HepG2 (cell line): ENCODE measurements around the gene VPS4A. TPM values are rescaled to one million over a fixed set of nuclear protein-coding genes. Genes with fewer than 3 reads are reported as not detected.

ENCODE experiments used
- ATM ChIP-seq: fragments of 450-650 bp; IDR thresholded peaks from 2 replicates; pipeline ENCODE4 v1.7.1; 2017; ENCODE audit warnings: mild to moderate bottlenecking, borderline replicate concordance
- BATF2 ChIP-seq: sonication (generic); formaldehyde crosslinking; IDR thresholded peaks from 2 replicates; pipeline ENCODE4 v1.8.0; 2022; ENCODE audit warnings: mild to moderate bottlenecking, missing genetic modification reagents, moderate library complexity
- CC2D1A ChIP-seq: sonication (generic); formaldehyde crosslinking; IDR thresholded peaks from 2 replicates; pipeline ENCODE4 v1.8.1; 2023; ENCODE audit warnings: mild to moderate bottlenecking, missing genetic modification reagents
- CENPBD1 ChIP-seq: sonication (generic); formaldehyde crosslinking; IDR thresholded peaks from 2 replicates; pipeline ENCODE4 v1.8.0; 2022; ENCODE audit warnings: missing genetic modification reagents, low read depth, mild to moderate bottlenecking, borderline replicate concordance
- GABPA ChIP-seq, 2 experiments: IDR thresholded peaks; 2 replicates each; pipeline ENCODE4 v1.6.1; 2011 to 2016; ENCODE audit warnings: low read depth in 2 of 2, low read length in 1 of 2, missing biosample characterization in 1 of 2, missing genetic modification characterization in 1 of 2
- HDAC2 ChIP-seq: sonication (generic); formaldehyde crosslinking; IDR thresholded peaks from 2 replicates; pipeline ENCODE4 v1.4.0; 2020; ENCODE audit warnings: missing genetic modification reagents
- KMT2A ChIP-seq: sonication (generic); formaldehyde crosslinking; IDR thresholded peaks from 2 replicates; pipeline ENCODE4 v1.4.0; 2020; ENCODE audit warnings: missing genetic modification reagents
- PATZ1 ChIP-seq: sonication (generic); formaldehyde crosslinking; IDR thresholded peaks from 2 replicates; pipeline ENCODE4 v1.4.0; 2020; ENCODE audit warnings: missing genetic modification reagents
- SRY ChIP-seq: sonication (generic); formaldehyde crosslinking; IDR thresholded peaks from 2 replicates; pipeline ENCODE4 v1.8.0; 2022; ENCODE audit warnings: mild to moderate bottlenecking, missing genetic modification reagents
- STAG1 ChIP-seq: sonication (generic); formaldehyde crosslinking; IDR thresholded peaks from 2 replicates; pipeline ENCODE4 v1.4.0; 2020; ENCODE audit warnings: missing genetic modification reagents
- ZC3H4 ChIP-seq: sonication (generic); formaldehyde crosslinking; IDR thresholded peaks from 2 replicates; pipeline ENCODE4 v1.4.0; 2020; ENCODE audit warnings: missing genetic modification reagents, borderline replicate concordance
- ZNF207 ChIP-seq: fragments of 450-650 bp; IDR thresholded peaks from 2 replicates; pipeline ENCODE4 v1.6.1; 2016; ENCODE audit warnings: antibody characterized with exemption, borderline replicate concordance
- ZNF235 ChIP-seq: sonication (generic); formaldehyde crosslinking; IDR thresholded peaks from 2 replicates; pipeline ENCODE4 v1.8.1; 2023; ENCODE audit warnings: mild to moderate bottlenecking, missing genetic modification reagents, borderline replicate concordance
- ZNF251 ChIP-seq: sonication (generic); formaldehyde crosslinking; IDR thresholded peaks from 2 replicates; pipeline ENCODE4 v1.9.0; 2021; ENCODE audit warnings: mild to moderate bottlenecking, missing genetic modification reagents
- ZNF263 ChIP-seq: sonication (generic); formaldehyde crosslinking; IDR thresholded peaks from 2 replicates; pipeline ENCODE4 v1.4.0; 2020; ENCODE audit warnings: missing genetic modification reagents
- ZNF496 ChIP-seq: sonication (generic); formaldehyde crosslinking; IDR thresholded peaks from 2 replicates; pipeline ENCODE4 v1.8.1; 2023; ENCODE audit warnings: mild to moderate bottlenecking, moderate library complexity, missing genetic modification reagents; ENCODE audit not compliant: insufficient replicate concordance
- ZNF503 ChIP-seq: sonication (generic); formaldehyde crosslinking; IDR thresholded peaks from 2 replicates; pipeline ENCODE4 v1.4.0; 2020; ENCODE audit warnings: missing genetic modification reagents
- ZNF558 ChIP-seq: sonication (generic); formaldehyde crosslinking; IDR thresholded peaks from 2 replicates; pipeline ENCODE4 v1.9.0; 2022; ENCODE audit warnings: mild to moderate bottlenecking, missing genetic modification reagents, borderline replicate concordance
- ZSCAN22 ChIP-seq: sonication (generic); formaldehyde crosslinking; IDR thresholded peaks from 2 replicates; pipeline ENCODE4 v1.4.0; 2020; ENCODE audit warnings: mild to moderate bottlenecking, missing genetic modification reagents
- polyA plus RNA-seq, 8 experiments: library from polyadenylated mRNA; depleted of rRNA in 3 of 8; stranded (reverse) in 7 of 8; unstranded in 1 of 8; fragments of >200 nt; fragmentation: Illumina TruSeq in 4 of 8; extraction: Trizol in 4 of 8; gene quantifications; 2 replicates each; pipeline versions ENCODE4 v1.2.1 to v1.2.3, GENCODE V29; 2011 to 2016; ENCODE audit warnings: low read depth in 4 of 8, missing spikeins in 1 of 8, mixed read lengths in 1 of 8; ENCODE audit not compliant: insufficient read depth in 1 of 8
- total RNA-seq, 5 experiments: library from RNA; depleted of rRNA; stranded (reverse); fragments of >200 nt; fragmentation: Illumina TruSeq; extraction: Trizol; gene quantifications; 2 replicates each; pipeline ENCODE4 v1.2.3, GENCODE V29; 2016; ENCODE audit warnings: low read depth in 1 of 5

VPS4A gene
- total and polyA plus RNA-seq, 2 of the 13 experiments (the other 11 are each of a cell fraction or from before 2014, with no cell fraction given): 13.2 to 27.9 TPM

- TF ChIP-seq PATZ1 (CRISPR knock-in tag) (no peak), ATM (no peak), BATF2 (CRISPR knock-in tag) (no peak), STAG1 (no peak), ZNF503 (no peak), HDAC2 (no peak), ZC3H4 (no peak; the same call in 1 of the 2 replicates), KMT2A (no peak), ZSCAN22 (no peak), GABPA (IDR thresholded peaks at IDR 0.05; ENCODE audit: low read depth, low read length) (no peak), GABPA (CRISPR knock-in tag; IDR thresholded peaks at IDR 0.05; ENCODE audit: low read depth) (no peak), SRY (CRISPR knock-in tag) (no peak), CC2D1A (no peak), ZNF558 (no peak), ZNF263 (CRISPR knock-in tag) (no peak), CENPBD1 (CRISPR knock-in tag) (no peak), ZNF235 (CRISPR knock-in tag) (no peak), ZNF496 (CRISPR knock-in tag) (no peak), ZNF207 (no peak), ZNF251 (peak; percentile 94; the same call in 1 of the 2 replicates)
- TF ChIP-seq, all 625 proteins: peak for 37
Measured at GRCh38 chr16:69338557-69339288, 27.6 kb downstream of the VPS4A start (continued).
